T-helper 2 cell (primary cell): ENCODE data around the gene OLFM1.
"Not testable (repeated sequence)": the region's sequence is repeated elsewhere in the genome, so short reads cannot be mapped to it uniquely, and the experiment has no call there.

Source experiments
- DNase-seq, 5 experiments: peaks; one replicate each; pipeline versions ENCODE4 v3.0.0 to v3.0.0-alpha.2; 2012 to 2022

The OLFM1 gene

DNA sequence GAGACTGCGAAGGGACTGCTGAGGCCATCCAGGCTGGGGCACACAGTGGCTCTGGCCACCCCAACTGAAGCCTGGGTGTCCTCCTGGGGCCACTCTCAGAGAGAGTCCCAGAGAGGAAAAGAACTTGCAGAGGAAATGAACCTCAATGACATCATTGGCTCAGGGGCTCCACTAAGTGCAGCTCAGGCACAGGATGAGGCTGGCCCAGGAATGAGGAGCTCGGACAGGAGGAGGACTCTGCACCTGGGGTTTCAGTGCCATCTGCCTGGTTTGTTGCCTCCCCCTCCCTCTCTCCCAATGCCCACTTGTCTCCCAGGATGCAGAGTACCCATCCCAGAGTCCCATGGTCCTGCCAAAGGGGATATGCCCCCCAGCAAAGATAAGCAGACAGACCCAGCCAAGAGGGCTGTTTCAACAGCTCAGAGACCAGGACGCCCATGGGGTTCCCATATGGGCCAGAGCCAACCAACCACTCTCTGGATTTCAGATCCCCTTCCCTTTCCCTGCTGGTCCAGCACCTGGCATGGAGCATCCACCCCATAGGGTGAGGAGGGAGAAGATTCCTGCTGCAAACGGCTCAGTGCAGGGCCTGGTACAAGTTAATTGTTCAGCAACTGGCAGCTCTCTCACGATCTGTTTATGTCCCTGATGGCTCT lies 26.9 kb upstream of the OLFM1 start:
- no peak for DNase-seq

DNA sequence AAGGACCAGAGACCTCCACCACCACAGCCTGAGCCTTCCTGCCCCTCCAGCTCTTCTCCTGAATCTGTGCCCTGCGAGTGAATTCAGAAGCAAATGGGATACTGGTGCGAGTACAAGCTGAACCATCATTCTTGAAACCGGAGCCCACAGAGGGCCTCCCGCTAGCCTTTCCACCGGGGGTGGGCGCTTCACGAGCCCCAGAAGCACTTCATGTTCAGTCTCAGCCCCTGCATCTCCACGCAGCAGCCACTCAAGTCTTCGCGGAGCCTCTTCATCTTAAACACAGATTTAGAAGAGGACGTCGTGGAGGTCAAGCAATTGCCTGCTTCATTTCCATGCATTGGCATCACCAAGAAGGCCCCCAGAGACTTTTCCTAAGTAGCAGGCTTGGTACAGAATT lies 26.0 kb upstream of the OLFM1 start:
- DNase-seq = no peak

DNA sequence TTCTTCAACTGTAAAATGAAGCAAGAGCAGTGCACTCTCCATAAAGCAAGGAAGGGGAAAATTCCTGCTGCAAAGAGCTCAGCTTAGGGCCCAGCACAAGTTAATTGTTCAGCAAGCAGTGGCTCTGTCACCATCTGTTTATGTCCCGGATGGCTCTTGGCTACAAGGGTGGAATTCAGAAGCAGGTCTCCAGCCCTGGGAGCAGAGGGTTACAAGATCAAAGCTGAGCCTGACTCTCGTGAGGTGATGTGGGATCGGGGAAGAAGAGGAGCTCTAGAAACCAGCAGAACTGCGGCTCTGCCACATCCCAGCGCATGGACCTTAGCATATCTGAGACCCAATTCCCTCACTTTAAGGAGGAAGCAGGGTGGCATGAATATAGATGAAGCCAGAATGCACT lies 25.2 kb upstream of the OLFM1 start:
- DNase-seq = no peak

DNA sequence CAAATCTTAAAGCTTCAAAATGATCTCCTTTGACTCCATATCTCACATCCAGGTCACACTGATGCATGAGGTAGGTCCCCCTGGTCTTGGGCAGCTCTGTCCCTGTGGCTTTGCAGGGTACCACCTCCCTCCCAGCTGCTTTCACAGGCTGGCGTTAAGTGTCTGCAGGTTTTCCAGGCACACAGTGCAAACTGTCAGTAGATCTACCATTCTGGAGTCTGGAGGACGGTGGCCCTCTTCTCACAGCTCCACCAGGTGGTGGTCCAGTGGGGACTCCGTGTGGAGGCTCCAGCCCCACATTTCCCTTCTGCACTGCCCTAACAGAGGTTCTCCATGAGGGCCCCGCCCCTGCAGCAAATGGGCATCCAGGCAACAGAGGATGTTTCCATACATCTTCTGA lies 24.0 kb upstream of the OLFM1 start:
- DNase-seq = not testable (repeated sequence)

DNA sequence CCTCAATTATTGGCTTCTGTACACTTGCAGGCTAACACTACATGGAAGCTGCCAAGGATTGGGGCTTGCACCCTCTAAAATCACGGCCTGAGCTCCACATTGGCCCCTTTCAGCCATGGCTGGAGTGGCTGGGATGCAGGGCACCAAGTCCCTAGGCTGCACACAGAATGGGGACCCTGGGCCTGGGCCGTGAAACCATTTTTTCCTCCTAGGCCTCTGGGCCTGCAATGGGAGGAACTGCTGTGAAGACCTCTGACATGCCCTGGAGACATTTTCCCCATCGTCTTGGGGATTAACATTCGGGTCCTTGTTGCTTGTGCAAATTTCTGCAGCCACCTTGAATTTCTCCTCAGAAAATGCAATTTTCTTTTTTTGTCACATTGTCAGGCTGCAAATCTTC lies 23.6 kb upstream of the OLFM1 start:
- DNase-seq = not testable (repeated sequence)

DNA sequence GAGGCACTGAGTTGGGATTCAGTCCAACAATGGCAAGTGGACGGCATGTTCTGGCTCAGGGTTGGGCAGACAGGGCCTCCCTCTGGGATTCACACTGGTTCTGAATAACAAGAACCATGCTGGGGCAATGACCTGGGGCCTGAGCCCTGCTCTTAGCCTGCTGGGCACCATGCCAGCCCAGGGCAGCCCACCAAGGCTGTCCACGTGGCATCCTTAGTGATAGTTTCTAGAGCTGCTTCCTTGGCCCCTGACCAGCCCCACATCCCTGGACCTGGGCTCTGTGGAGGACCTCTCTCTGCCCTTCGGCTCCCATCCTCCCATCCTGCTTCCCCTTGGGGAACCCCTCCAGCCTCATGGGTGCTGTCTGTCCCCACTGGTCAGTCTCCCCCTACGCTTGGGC lies 22.3 kb upstream of the OLFM1 start:
- no peak for DNase-seq

DNA sequence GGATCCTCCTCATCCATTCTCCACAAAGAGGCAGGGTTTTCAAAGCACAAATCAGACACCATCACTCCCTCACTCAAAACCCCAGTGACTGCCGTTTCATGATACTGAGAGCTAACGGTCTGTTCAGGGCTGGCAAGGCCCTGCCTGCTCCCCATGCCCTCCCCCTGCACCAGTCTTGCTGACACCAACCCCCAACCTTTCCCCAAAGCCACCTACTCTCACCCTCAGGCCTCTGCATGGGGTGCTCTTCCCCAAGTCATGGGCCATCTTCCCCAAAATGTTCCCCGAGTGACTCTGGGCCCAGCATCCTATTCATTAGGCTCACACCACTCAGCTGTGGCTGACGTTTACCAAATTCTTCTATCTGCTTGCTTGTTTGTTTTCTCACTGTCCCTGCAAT lies 21.7 kb upstream of the OLFM1 start:
- DNase-seq = no peak

DNA sequence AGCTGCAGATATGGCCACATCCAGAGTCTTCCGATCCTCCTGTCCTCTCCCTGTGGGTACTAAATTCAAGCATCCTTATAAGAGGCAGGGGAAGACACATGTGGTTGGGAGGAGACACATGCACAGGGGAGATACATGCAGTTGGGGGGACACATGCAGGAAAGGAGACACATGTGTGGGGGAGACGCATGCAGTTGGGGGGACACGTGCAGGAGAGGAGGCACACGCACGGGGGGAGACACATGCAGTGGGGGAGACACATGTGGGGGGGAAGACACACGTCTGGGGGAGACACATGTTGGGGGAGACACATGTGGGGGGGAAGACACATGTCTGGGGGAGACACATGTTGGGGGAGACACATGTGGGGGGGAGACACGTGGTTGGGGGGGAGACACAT lies 21.2 kb upstream of the OLFM1 start:
- no peak for DNase-seq

DNA sequence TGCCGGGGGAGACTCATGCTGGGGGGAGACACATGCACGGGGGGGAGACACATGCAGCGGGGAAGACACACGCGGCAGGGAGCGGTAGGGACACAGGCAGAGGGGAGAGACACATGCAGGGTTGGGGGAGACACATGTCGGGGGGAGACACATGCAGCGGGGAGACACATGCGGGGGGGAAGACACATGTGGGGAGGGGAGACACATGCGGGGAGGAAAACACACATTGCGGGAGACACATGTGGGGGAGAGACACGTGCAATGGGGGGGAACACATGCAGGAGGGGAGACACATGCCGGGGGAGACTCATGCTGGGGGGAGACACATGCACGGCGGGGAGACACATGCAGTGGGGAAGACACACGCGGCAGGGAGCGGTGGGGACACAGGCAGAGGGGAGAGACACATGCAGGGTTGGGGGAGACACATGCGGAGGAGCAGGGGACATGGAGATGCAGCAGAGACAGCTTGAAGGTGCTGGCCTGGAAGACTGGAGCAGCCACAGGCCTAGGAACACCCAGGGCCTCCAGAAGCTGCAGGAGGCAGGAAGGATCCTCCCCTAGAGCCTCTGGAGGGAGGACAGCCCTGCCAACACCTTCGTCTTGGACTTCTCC lies 20.3 kb upstream of the OLFM1 start:
- DNase-seq = no peak

DNA sequence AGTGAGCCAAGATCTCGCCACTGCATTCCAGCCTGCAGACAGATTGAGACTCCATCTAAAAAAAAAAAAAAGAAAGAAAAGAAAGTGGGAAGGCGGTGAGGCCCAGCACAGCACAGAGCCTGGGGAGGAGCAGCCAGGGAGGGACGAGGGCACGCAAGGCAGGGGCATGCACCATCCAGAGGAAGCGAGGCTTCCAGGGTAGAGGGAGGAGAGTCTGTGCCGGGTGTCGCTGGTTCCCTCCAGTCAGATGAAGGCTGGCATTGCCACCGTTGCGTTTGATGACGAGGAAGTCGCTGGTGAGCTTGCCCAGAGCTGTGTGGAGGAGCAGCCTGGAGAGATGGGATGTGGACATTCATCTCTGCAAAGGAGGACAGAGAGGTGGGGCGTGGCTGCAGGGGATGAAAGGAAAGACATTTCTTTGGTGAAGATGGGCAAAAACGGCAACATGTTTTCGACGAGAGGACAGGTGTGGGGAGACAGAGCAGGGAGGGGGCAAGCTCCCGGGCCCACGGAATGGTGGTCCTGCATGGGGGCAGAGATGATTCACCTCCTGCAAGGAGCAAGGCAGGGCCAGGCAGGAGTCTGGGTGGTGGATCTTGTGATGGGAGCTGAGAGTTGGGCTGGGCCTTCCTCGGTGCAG lies 18.6 kb upstream of the OLFM1 start:
- no peak for DNase-seq

DNA sequence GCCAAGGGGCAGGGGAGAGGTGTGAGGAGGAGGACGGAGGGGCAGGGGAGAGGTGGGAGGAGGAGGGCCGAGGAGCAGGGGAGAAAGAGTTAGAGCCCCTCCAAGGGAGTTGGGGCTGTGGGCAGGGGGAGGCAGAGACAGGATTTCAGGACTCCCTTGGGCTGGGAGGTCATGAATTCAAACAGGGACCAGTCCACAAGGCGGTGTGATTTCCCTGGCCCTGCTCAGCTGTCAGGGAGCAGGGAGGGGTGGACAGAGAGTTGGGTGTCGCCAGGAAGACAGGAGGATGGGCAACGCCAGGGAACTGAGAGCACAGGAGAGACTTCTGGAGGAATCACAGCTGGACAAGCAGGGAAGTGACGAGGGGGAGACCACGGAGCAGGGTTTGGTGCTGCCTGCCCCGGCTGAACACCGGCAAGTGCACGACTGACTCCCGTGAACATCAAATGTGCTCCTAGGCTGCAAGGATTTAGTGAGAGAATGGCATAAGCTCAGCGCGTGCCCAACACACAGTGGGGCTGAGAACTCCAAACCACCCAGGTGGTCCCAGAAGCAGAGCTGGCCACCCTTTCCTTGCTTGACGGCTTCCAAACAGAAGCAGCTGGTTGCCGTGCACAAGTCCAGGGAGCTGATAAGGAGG lies 17.8 kb upstream of the OLFM1 start:
- DNase-seq = no peak

DNA sequence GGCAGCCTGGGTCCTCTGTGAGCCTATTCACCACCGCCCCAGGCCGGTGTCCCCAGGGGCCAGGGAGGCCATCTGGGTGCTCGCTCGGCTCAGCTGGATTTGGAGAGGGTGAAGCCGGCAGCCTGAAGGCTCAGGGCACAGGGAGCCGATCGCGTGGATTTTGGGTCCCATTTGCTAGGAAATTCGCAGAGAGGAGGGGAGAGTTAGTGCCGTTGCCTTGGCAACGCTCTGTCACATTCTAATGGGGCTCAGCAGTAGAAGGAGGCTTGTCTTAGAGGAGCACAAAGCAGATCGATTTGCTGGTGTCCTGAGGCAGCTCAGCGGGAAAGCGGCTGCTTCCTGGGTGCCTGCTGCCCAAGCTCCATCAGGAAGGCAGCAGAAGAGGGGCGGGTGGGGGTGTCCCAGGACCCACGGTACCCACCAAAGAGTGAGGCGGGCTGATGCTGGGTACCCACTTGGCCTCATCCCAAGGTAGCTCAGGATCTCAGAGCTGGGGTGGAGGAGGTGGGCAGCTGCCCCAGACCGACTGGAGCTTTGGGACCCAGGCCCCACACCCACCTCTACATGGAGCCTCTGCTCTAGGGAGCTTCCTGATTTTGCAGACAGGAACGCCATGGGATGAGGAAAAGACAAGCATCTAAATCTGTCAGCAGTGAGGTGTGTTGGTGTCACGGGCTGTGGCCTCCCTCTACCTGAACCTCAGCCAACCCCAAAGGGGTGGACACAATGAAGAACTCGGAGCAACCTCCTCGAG lies 17.1 kb upstream of the OLFM1 start:
- DNase-seq = no peak

DNA sequence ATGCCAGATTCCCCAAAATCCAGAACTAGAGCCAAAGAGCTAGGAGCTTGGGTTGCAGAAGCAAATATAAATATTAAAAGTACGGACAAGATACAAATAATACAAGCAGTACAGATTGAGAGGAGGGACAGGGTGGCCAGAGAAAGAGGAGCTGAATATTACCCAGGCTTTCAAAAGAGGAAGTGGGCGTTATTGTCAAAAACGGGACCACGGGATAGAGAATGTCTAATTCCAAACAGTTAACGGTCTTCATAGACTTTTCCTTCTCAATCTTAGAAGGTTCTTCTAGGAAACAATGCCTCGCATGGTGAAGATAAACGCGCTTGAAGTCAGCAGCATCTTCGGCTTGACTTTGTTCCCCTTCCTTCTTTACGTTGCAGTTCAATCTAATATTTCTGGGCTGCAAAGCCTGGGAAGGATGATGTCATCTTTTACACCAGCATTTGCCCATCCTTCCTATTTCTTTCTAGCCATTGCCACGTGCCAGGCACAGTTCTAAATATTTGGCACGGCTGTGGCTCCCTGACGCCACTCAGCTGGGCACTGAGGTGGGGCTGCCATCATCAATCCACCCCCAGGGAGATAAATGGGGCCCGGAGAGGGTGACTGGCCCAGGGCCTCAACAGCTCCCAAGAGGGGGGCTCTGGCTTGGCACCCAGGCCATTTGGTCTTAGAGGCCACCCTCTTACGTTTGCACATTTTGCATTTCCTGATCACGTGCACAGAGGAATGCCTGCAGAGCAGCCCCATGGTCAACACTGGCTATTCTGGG lies 16.3 kb upstream of the OLFM1 start:
- DNase-seq = no peak

DNA sequence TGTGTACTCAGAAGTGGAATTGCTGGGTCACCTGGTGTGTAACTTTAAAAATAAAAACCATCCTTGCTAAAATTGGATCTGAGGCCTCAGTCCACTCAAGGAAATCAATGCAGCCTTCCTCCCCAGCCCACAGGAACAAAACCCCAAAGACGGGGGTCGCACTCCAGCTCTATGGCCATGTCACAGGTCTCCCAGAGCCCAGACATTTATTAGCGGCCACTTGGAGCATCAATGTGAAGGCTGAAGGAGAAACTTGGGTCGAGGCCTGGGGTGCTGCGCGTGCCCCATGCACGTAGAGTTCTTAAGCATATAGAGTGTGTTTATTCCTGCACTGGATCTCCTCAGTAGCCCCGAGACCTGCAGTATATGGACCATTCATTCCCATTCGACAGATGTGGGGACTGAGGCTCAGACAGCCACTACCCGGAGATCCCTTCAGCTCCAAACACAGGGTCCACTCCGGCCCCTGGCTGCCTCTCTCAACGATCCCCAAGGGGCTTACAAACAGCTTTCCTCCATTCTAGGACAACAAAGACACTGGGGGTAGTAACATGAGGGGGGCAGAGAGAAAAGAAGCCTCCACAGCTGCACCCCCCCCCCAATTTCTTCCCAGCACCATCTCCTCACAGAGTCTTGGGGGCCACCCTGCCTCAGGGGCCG lies 14.3 kb upstream of the OLFM1 start:
- no peak for DNase-seq

DNA sequence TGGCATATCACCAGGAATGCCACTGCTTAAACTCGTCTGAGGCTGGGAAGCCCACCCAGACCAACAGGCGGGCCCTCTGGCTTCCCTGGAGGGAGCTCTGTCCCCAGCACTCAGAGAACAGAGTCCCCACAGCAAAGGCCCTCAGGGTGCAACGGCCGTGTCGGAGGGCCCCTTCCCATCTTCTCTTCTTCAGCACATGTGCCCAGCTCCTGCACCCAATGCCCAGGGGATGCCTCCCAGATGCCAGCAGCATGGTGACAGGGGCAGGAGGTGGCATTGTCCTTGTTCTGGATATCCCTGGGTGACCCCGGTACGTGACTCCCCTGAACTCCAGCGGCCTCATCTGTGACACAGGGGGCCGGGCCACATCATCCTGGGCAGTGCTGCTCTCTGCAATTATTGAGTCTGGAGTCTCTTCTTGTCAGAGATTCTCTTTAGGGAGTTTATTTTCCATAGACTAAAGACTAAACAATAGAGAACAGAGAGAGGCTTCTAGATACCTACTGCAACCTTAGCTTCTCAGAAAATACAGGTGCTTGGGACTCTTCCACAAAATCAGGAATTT lies 13.6 kb upstream of the OLFM1 start:
- DNase-seq = no peak

DNA sequence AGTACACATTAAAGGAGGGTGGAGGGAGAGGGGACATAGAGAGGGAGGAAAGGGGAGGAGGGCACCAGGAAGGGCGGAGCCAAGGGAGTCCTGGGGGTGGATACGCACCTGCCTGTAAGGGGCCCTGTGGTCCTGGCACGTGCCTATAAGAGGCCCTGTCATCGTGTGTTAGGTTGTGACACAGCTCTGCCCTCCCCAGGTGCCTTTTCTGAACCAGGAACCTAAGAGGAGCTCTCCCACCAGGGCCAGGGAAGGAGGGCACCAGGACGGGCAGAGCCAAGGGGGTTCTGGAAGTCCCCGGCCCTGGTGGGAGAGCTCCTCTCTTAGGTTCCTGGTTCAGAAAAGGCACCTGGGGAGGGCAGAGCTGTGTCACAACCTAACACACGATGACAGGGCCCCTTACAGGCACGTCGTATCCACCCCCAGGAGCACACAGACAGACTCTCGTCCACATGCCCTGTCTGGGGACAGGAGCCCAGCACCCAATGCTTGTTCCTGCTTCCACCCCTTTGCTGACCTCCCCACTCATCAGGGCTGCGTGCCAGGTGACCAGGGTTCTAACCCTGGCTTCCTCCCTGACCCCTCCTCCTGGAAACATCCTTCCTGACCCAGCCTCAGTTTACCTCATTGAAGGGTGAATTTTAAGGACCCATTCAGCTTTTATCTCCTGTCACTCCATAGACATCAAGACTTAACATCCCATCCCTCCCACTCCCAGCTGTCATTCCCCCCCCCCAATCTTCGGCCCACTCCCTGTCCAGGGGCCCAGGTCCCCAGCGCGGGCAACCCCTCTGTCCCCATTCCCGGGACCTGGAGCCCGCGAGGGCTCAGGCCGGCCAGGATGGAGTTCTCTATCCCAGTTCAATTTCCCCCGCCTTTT lies 12.9 kb upstream of the OLFM1 start:
- no peak for DNase-seq

DNA sequence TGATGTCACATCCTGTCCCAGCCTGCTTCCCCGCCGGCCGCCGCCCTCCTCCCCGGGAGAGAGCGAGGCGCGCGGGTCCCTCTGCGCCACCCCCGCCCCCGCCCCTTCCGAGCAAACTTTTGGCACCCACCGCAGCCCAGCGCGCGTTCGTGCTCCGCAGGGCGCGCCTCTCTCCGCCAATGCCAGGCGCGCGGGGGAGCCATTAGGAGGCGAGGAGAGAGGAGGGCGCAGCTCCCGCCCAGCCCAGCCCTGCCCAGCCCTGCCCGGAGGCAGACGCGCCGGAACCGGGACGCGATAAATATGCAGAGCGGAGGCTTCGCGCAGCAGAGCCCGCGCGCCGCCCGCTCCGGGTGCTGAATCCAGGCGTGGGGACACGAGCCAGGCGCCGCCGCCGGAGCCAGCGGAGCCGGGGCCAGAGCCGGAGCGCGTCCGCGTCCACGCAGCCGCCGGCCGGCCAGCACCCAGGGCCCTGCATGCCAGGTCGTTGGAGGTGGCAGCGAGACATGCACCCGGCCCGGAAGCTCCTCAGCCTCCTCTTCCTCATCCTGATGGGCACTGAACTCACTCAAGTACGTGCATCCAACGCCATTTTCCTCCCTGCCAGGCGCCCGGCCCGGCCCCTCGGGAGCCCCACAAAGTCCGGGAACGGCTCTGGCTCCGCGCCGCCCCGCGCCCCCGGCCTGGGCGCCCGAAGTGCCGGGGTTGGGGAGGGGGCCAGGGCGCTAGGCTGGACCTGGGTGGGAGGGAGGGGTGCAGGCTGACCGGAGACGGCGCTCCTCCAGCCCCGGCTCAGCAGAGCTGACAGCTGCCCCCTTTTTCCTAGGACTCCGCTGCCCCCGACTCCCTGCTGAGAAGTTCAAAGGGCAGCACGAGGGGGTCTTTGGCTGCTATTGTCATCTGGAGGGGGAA lies 12.0 kb upstream of the OLFM1 start:
- DNase-seq = no peak

DNA sequence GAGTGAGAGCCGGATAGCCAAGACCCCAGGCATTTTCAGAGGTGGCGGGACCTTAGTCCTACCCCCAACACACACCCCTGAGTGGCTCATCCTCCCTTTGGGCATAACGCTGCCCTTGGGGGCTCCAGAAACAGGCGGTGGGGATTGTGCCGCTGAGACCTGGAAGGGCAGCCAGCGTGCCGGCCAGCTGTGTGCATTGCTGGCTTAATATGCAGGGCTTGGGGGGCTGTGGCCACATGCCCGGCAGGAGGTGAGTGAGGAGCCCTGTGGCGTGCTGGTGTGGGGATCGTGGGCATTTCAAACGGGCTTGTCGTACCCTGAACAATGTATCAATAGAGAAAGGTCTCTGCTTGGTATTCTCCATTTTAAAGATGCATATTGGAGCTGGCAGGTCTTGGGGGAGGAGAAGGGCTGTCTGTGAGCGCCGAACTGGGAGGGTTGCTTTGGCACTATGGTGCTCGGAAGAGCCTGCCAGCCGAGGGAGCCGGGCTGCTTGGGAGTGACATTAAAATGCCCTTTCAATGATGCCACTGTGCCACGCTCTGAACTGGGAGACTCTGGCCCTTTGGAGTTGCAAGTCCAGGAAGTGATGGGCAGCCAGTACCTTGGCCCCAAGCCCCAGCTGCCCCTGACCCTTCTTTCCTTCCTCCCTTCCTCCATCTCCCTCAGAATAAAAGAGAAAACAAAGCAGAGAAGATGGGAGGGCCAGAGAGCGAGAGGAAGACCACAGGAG lies 11.2 kb upstream of the OLFM1 start:
- DNase-seq = no peak
